Measurements from ENCODE around the gene MON1A. TPM values are rescaled to one million over a fixed set of nuclear protein-coding genes. Genes with fewer than 3 reads are reported as not detected.
"Not testable (repeated sequence)": the region's sequence is repeated elsewhere in the genome, so short reads cannot be mapped to it uniquely, and the experiment has no call there.

The MON1A gene
- total RNA-seq, 1 donor from 2014 or later: 14.6 TPM

GRCh38 chr3:49917806-49918590 lies 11.6 kb downstream of the MON1A start:
- not testable (repeated sequence) for DNase-seq

GRCh38 chr3:49916686-49917085 lies 12.9 kb downstream of the MON1A start:
- DNase-seq: no peak

GRCh38 chr3:49914906-49915305 lies 14.7 kb downstream of the MON1A start:
- no peak for DNase-seq

- DNase-seq: no peak
These were observed 16.7 kb downstream of the MON1A start for GRCh38 chr3:49912881-49913281.

GRCh38 chr3:49911611-49912010 lies 18.0 kb downstream of the MON1A start:
- DNase-seq: no peak

- no peak for DNase-seq
These were observed 18.5 kb downstream of the MON1A start for GRCh38 chr3:49911124-49911420.

GRCh38 chr3:49910409-49911123 lies 19.0 kb downstream of the MON1A start:
- no peak for DNase-seq

GRCh38 chr3:49908373-49909199 lies 21.0 kb downstream of the MON1A start:
- DNase-seq: no peak

GRCh38 chr3:49906073-49906743 lies 23.4 kb downstream of the MON1A start:
- DNase-seq: peak; percentile 72

- not testable (repeated sequence) for DNase-seq
These were observed 25.2 kb downstream of the MON1A start for GRCh38 chr3:49904448-49904847.

GRCh38 chr3:49903451-49904424 lies 25.9 kb downstream of the MON1A start, which contains the start of gene MST1R:
Gene MST1R, minus strand, starts transcription at chr3:49903873. Its CDS starts 264 bp downstream, at chr3:49903609.
- peak; percentile 55 for DNase-seq

GRCh38 chr3:49902511-49903345 lies 26.9 kb downstream of the MON1A start:
- DNase-seq: no peak

GRCh38 chr3:49901366-49902339 lies 28.0 kb downstream of the MON1A start:
- DNase-seq: no peak

GRCh38 chr3:49900491-49901153 lies 29.0 kb downstream of the MON1A start:
- DNase-seq: no peak

GRCh38 chr3:49899815-49900214 lies 29.8 kb downstream of the MON1A start:
- DNase-seq: peak; percentile 66

GRCh38 chr3:49898991-49899390 lies 30.6 kb downstream of the MON1A start:
- no peak for DNase-seq

GRCh38 chr3:49896345-49896744 lies 33.3 kb downstream of the MON1A start:
- DNase-seq: no peak

GRCh38 chr3:49895791-49896190 lies 33.8 kb downstream of the MON1A start:
- no peak for DNase-seq

- DNase-seq: no peak
These were observed 40.3 kb downstream of the MON1A start for GRCh38 chr3:49889296-49889695.
